Measurements from ENCODE around the gene MADCAM1.

The MADCAM1 gene

DNA sequence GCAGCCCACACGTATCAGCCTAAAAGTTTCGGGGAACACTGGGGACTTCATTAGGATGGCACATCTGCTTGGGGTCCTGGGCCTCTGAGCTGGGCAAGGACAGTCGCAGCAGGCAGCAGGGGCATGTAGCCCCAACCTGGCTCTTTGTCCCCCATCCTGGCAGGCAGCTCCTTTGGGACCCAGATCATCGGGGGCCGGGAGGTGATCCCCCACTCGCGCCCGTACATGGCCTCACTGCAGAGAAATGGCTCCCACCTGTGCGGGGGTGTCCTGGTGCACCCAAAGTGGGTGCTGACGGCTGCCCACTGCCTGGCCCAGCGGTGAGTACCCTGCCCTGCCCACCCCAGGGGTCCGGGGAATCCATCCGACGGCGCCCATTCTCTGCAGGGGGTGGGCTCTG, 50.8 kb downstream of the MADCAM1 start:
- H3K4me3 Mint-ChIP-seq: no peak overlapping the region

DNA sequence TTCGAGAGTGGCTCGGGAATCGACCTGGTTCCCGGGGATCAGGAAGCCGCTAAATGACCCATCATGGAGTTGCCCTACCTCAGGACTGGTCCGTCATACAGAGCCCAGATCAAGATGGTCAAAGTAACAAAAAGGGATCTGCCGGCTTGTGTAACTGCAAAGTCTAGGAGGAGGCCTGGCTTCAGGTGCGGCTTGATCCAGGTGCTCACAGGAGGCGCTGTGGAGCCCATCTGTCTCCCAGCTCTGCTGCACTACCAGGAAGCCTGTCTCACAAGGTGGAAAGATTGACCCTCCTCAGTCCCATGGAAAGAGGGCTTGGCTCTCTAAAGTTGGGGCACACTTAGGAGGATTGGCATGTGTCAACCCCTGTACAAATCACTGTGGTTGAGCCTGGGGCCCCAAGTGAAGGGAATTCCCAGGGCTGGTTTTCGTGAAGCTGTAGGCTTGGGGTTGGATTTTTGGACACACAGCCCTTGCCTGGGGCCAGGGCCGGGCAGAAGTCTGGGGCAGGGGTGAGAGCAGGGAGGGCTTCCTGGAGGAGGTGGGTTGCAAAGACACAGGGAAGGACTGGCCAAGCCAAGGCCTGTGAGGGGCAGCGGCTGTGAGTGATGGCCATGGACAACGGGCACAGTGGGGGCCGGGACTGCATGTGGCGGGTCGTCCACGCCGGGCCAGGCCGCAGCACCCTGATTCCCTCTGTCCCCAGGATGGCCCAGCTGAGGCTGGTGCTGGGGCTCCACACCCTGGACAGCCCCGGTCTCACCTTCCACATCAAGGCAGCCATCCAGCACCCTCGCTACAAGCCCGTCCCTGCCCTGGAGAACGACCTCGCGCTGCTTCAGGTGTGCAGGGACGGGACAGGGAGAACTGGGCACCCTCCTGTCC, 51.8 kb downstream of the MADCAM1 start:
- peaks cover 11% of the 10 kb centered on the region for H3K27me3 Mint-ChIP-seq
- H3K27ac Mint-ChIP-seq: no peak overlapping the region
- no peak for ATAC-seq (ENCODE audit: low read depth)
- no peaks in the 10 kb centered on the region for H3K36me3 Mint-ChIP-seq
- H3K4me3 Mint-ChIP-seq: no peak overlapping the region
- H3K4me1 Mint-ChIP-seq: peaks cover 2% of the 10 kb centered on the region
- DNase-seq (ENCODE audit: low spot score in 2 of 2): no peak
- H3K9me3 Mint-ChIP-seq: peaks cover 2% of the 10 kb centered on the region

More for the DNA sequence above, 50.8 kb downstream of the MADCAM1 start:
- H3K4me1 Mint-ChIP-seq: peaks cover 2% of the 10 kb centered on the region
- H3K27ac Mint-ChIP-seq: no peak overlapping the region
- no peaks in the 10 kb centered on the region for H3K36me3 Mint-ChIP-seq
- peaks cover 10% of the 10 kb centered on the region for H3K27me3 Mint-ChIP-seq
- ATAC-seq (ENCODE audit: low read depth) (no peak), DNase-seq (ENCODE audit: low spot score in 2 of 2) (no peak)
- peaks cover 2% of the 10 kb centered on the region for H3K9me3 Mint-ChIP-seq

DNA sequence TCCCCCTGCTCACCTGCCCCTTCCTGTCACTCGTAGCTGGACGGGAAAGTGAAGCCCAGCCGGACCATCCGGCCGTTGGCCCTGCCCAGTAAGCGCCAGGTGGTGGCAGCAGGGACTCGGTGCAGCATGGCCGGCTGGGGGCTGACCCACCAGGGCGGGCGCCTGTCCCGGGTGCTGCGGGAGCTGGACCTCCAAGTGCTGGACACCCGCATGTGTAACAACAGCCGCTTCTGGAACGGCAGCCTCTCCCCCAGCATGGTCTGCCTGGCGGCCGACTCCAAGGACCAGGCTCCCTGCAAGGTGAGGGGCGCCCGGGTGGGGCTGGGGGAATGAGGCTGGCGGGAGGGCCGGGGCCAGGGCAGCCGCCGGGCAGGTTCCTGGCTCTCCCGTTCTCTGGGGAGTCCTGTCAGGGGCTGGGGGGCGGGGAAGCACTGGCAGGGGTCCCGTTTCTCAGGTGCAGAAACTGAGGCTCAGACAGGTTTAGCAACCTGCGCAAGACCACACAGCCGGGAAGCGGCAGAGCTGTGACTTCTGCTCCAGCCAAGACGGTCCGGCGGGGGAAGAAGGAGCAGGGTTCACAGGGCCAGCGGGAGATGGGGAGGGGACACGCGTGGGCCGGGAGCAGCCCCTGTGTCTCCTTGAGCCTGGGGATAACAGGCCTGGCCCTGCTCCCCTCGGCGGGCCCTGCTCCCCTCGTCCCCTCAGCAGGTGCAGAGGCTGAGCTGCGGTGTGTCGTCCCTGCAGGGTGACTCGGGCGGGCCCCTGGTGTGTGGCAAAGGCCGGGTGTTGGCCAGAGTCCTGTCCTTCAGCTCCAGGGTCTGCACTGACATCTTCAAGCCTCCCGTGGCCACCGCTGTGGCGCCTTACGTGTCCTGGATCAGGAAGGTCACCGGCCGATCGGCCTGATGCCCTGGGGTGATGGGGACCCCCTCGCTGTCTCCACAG, 52.9 kb downstream of the MADCAM1 start:
- Mint-ChIP-seq H3K4me1 (peaks cover 2% of the 10 kb centered on the region), H3K27me3 (peaks cover 11% of the 10 kb centered on the region), H3K9me3 (peaks cover 2% of the 10 kb centered on the region), H3K27ac (no peak overlapping the region), H3K36me3 (no peaks in the 10 kb centered on the region), H3K4me3 (no peak overlapping the region)
- DNase-seq (ENCODE audit: low spot score in 2 of 2) (no peak), ATAC-seq (ENCODE audit: low read depth) (no peak)

DNA sequence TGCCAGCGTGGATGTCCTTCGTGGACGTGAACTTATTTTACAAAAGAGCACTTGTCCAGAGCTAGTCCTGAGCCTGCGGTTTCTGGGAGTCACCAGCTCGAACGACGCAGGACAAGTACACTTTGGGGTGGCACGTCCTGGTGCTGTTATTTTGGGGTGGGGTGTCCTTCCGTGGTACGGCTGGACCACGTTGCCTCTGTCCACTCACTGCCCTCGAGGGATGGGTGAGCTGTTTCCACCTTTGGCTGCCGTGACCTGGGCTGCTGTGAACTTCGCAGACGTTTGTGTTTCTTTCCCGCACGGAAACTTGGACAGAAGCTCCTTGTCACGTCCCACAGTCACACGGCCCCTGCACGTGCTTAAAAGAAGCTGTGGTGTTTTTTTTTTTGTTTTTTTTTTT, 58.5 kb downstream of the MADCAM1 start:
- DNase-seq (ENCODE audit: low spot score in 2 of 2) (no peak), ATAC-seq (ENCODE audit: low read depth) (no peak)
- Mint-ChIP-seq H3K36me3 (no peaks in the 10 kb centered on the region), H3K4me3 (no peak overlapping the region), H3K4me1 (no peaks in the 10 kb centered on the region), H3K27ac (no peak overlapping the region), H3K27me3 (peaks cover 8% of the 10 kb centered on the region), H3K9me3 (no peaks in the 10 kb centered on the region)

All from memory B cell (primary cell).